Breast epithelium (tissue), 4 donors: Measurements from ENCODE around the gene PLEKHN1. TPM values are rescaled to one million over a fixed set of nuclear protein-coding genes. Genes with fewer than 3 reads are reported as not detected.
A peak's percentile ranks its signal among the peaks of the same experiment; 100 is the strongest.

Source experiments
- DNase-seq, 2 donors: peaks; one replicate each; pipeline ENCODE4 v3.0.0-alpha.2; 2019; ENCODE audit warnings: low spot score in 2 of 2
- H3K27ac ChIP-seq, 2 donors: fragments of 200-600 bp; sonication (generic) in 1 of 2; one replicate each; pipeline ENCODE4 v1.5.1; 2016 to 2019; ENCODE audit warnings: mild to moderate bottlenecking in 1 of 2
- H3K27me3 ChIP-seq, 2 donors: fragments of 200-600 bp; sonication (generic) in 1 of 2; one replicate each; pipeline versions ENCODE4 v1.5.1 to v1.6.0; 2017 to 2019; ENCODE audit warnings: control low read depth in 1 of 2, mild to moderate bottlenecking in 1 of 2
- H3K36me3 ChIP-seq: fragments of 200-600 bp; one replicate; pipeline ENCODE4 v1.5.1; 2019
- H3K4me1 ChIP-seq, 2 donors: fragments of 200-600 bp; sonication (generic); one replicate each; pipeline ENCODE4 v1.5.1; 2016 to 2019; ENCODE audit warnings: control low read depth in 1 of 2
- H3K4me3 ChIP-seq, 3 donors: fragments of 200-600 bp; sonication (generic); 1 replicate in 2 of 3; 2 replicates in 1 of 3; pipeline ENCODE4 v1.5.1; 2016 to 2019; ENCODE audit warnings: mild to moderate bottlenecking in 3 of 3, moderate library complexity in 2 of 3
- H3K9me3 ChIP-seq, 2 donors: fragments of 200-600 bp; sonication (generic) in 1 of 2; one replicate each; pipeline ENCODE4 v1.5.1; 2016 to 2019; ENCODE audit warnings: control low read depth in 1 of 2
- CTCF ChIP-seq, 3 donors: fragments of 450-650 bp; IDR thresholded peaks; one replicate each; pipeline ENCODE4 v1.5.1; 2016 to 2017; ENCODE audit warnings: antibody characterized with exemption in 3 of 3, mild to moderate bottlenecking in 3 of 3, moderate library complexity in 3 of 3
- POLR2A ChIP-seq: fragments of 450-650 bp; IDR thresholded peaks from one replicate; pipeline ENCODE4 v1.6.1; 2016; ENCODE audit warnings: antibody characterized with exemption, mild to moderate bottlenecking, moderate library complexity
- POLR2AphosphoS5 ChIP-seq, 3 donors: sonication (generic); formaldehyde crosslinking; IDR thresholded peaks; one replicate each; pipeline ENCODE4 v1.6.1; 2017; ENCODE audit warnings: antibody characterized with exemption in 3 of 3
- intact Hi-C: fragments of 100-400 bp; cut with DNase I; formaldehyde crosslinking; loops from one replicate; pipeline ENCODE4 v1.15.1; 2023; ENCODE audit warnings: low total_unique reads
- total RNA-seq, 3 donors: library from RNA; depleted of rRNA; stranded (reverse); fragments of >200 nt; gene quantifications; one replicate each; pipeline ENCODE4 v1.1.0, GENCODE V29; 2016

PLEKHN1 gene
- total RNA-seq, 3 donors from 2014 or later, result 0.16 to 2.8 (median 1.6) TPM

- Histone ChIP-seq H3K27ac (peak overlapping the region; percentile 92 to 93), H3K36me3 (no peaks in the 10 kb centered on the region), H3K4me3 (peak overlapping the region in 1 of 3 donors; percentile 67), H3K9me3 (no peaks in the 10 kb centered on the region), H3K4me1 (peaks cover 4 to 22% of the 10 kb centered on the region in 2 donors), H3K27me3 (no peaks in the 10 kb centered on the region)
- intact Hi-C loops, result loop anchor here (10.0 kb wide), 1 partner anchor 461 kb away; no protein-coding TSS in a partner anchor
- TF ChIP-seq POLR2A, result no peak
- no peak for TF ChIP-seq POLR2AphosphoS5 (IDR thresholded peaks at IDR 0.05)
- no peak for TF ChIP-seq CTCF (IDR thresholded peaks at IDR 0.05)
- no peak for DNase-seq
Measured at GRCh38 chr1:1023700-1024099, 57.4 kb downstream of the PLEKHN1 start.

- no peak for DNase-seq
- Histone ChIP-seq H3K27ac (peak overlapping the region; percentile 92 to 93), H3K36me3 (no peaks in the 10 kb centered on the region), H3K4me3 (peak overlapping the region in 2 of 3 donors; percentile 48 to 67), H3K4me1 (peaks cover 4 to 22% of the 10 kb centered on the region in 2 donors), H3K27me3 (no peaks in the 10 kb centered on the region), H3K9me3 (no peaks in the 10 kb centered on the region)
- intact Hi-C loops, result loop anchor here (10.0 kb wide), 1 partner anchor 461 kb away; no protein-coding TSS in a partner anchor
- no peak for TF ChIP-seq POLR2AphosphoS5 (IDR thresholded peaks at IDR 0.05)
- TF ChIP-seq POLR2A, result no peak
- TF ChIP-seq CTCF (IDR thresholded peaks at IDR 0.05), result no peak
Measured at GRCh38 chr1:1024149-1024770, 58.0 kb downstream of the PLEKHN1 start.

GRCh38 chr1:1024771-1025699 is 58.8 kb downstream of the PLEKHN1 start:
- intact Hi-C loops, result loop anchor here (10.0 kb wide), 1 partner anchor 460 kb away; no protein-coding TSS in a partner anchor
- Histone ChIP-seq H3K4me3 (peak overlapping the region in 2 of 3 donors; percentile 48 to 67), H3K36me3 (no peaks in the 10 kb centered on the region), H3K27me3 (no peaks in the 10 kb centered on the region), H3K4me1 (peaks cover 4 to 22% of the 10 kb centered on the region in 2 donors), H3K27ac (peak overlapping the region; percentile 92 to 93), H3K9me3 (no peaks in the 10 kb centered on the region)
- DNase-seq, result peak; percentile 74 to 92
- TF ChIP-seq POLR2A, result peak; percentile 6
- TF ChIP-seq CTCF (IDR thresholded peaks at IDR 0.05), result no peak
- peak in 1 of 3 donors; percentile 71 for TF ChIP-seq POLR2AphosphoS5 (IDR thresholded peaks at IDR 0.05)

Other genes with a start within 250 kb of the PLEKHN1 start
- gene SAMD11, start 42.6 kb upstream of the PLEKHN1 start, total RNA-seq, result 10 to 100 TPM in 1 of 3 donors, 1 to 10 TPM in 1, under 1 TPM in 1; 0.16 to 23.0 (median 2.9) TPM
- 10 to 100 TPM; 36.2 to 38.7 (median 38.2) TPM for gene NOC2L, start 7.2 kb upstream of the PLEKHN1 start, total RNA-seq
- 10 to 100 TPM in 1 of 3 donors, 1 to 10 TPM in 2; 5.4 to 18.0 (median 10.0) TPM for gene KLHL17, start 5.9 kb upstream of the PLEKHN1 start, total RNA-seq
- gene PERM1, start 15.6 kb downstream of the PLEKHN1 start, total RNA-seq, result 1 to 10 TPM in 1 of 3 donors, under 1 TPM in 1, not detected in 1; 0.33 to 1.9 TPM
- 10 to 100 TPM in 2 of 3 donors, 1 to 10 TPM in 1; 8.3 to 36.4 (median 34.2) TPM for gene HES4, start 33.6 kb downstream of the PLEKHN1 start, total RNA-seq
- gene ISG15, start 47.0 kb downstream of the PLEKHN1 start, total RNA-seq, result 10 to 100 TPM; 15.5 to 31.5 (median 18.0) TPM
- gene AGRN, start 53.6 kb downstream of the PLEKHN1 start, total RNA-seq, result 10 to 100 TPM in 2 of 3 donors, 1 to 10 TPM in 1; 9.1 to 37.0 (median 30.5) TPM
- 1 to 10 TPM in 1 of 3 donors, under 1 TPM in 1, not detected in 1; 0.33 to 2.8 TPM for gene RNF223, start 107.8 kb downstream of the PLEKHN1 start, total RNA-seq
- gene C1orf159, start 149.6 kb downstream of the PLEKHN1 start, total RNA-seq, result 10 to 100 TPM in 2 of 3 donors, 1 to 10 TPM in 1; 6.9 to 24.0 (median 12.5) TPM
- under 1 TPM; 0.15 to 0.33 (median 0.16) TPM for gene TTLL10, start 207.4 kb downstream of the PLEKHN1 start, total RNA-seq
- 1 to 10 TPM in 2 of 3 donors, not detected in 1; 1.9 to 5.9 TPM for gene TNFRSF18, start 240.1 kb downstream of the PLEKHN1 start, total RNA-seq
- gene TNFRSF4, start 247.7 kb downstream of the PLEKHN1 start, total RNA-seq, result 1 to 10 TPM in 2 of 3 donors, under 1 TPM in 1; 0.64 to 2.3 (median 1.6) TPM